Kidney capillary endothelial cell (primary cell): ENCODE data around the gene SLC36A3.
"Not testable (repeated sequence)": the region's sequence is repeated elsewhere in the genome, so short reads cannot be mapped to it uniquely, and the experiment has no call there.

Source experiments
- DNase-seq: peaks from one replicate; pipeline ENCODE4 v3.0.0-alpha.2; 2018; ENCODE audit warnings: low spot score

SLC36A3 gene

GRCh38 chr5:151237685-151238084 lies 65.9 kb downstream of the SLC36A3 start:
- no peak for DNase-seq

DNA sequence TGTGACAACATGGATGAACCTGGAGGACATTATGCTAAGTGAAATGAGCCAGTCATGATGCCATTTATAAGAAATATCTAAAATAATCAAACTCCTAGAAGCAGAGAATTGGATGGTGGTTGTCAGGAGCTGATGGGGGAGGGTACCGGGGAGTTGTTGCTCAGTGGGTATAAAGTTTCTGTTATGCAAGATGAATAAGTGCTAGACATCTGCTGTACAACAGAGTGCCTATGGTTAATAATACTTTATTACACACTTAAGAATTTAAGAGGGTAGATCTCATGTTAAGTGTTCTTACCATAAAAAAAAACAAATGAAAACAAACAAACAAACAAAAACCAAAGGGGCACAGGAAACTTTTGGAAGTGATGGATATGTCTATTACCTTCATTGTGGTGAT lies 66.7 kb downstream of the SLC36A3 start:
- no peak for DNase-seq

- not testable (repeated sequence) for DNase-seq
Observed at GRCh38 chr5:151235239-151235571, 68.4 kb downstream of the SLC36A3 start.

- no peak for DNase-seq
Observed at GRCh38 chr5:151234476-151235238, 68.9 kb downstream of the SLC36A3 start.

- no peak for DNase-seq
Observed at GRCh38 chr5:151233616-151234085, 69.9 kb downstream of the SLC36A3 start.

DNA sequence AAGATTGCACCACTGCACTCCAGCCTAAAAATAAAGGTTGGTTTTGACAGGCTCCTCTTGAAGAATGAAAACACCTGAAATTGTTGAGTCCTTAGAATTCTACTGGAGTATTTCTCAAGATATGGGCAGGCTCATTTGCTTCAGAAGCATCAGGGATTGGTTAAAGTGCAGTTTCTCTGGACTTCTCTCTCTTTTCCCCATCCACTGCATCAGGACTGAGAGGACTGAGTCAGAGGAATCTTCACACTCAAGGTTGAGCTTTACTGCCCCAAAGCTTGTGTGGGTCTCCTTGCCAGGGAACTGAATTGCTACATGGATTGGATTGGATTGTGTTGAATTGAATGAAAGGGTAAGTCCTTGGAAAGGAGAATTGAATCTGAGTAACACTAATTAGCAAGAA lies 72.2 kb downstream of the SLC36A3 start:
- no peak for DNase-seq

DNA sequence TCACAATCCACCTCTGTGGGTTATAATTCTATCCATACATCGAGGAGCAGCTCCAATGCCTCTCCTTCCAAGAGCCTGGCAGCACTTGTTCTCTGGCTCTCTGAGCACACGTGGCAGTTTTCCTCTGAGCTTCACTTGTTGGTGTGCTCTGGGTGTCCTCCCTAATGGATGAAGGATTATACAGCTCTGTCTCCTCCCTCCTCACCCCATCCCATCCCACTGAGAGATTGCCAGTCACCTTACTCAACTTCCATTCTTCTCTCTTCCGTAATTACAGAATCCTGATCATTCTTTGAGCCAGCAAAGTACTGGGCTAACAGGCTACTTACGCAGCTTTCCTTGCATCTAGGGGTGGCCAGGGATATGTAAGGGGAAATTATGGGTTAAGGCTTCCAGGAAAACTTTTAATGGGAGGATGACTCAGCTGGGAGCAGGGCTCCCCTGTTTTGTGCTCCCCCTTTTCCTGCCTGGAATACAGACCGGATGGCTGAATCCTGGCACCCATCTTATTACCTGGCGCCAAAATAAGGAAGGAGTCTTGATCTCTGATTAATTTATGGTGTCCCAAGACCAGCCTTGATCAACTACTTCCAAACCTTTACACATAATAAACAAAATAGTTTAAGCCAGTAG lies 73.4 kb downstream of the SLC36A3 start:
- no peak for DNase-seq

GRCh38 chr5:151228986-151229385 lies 74.6 kb downstream of the SLC36A3 start:
- no peak for DNase-seq

DNA sequence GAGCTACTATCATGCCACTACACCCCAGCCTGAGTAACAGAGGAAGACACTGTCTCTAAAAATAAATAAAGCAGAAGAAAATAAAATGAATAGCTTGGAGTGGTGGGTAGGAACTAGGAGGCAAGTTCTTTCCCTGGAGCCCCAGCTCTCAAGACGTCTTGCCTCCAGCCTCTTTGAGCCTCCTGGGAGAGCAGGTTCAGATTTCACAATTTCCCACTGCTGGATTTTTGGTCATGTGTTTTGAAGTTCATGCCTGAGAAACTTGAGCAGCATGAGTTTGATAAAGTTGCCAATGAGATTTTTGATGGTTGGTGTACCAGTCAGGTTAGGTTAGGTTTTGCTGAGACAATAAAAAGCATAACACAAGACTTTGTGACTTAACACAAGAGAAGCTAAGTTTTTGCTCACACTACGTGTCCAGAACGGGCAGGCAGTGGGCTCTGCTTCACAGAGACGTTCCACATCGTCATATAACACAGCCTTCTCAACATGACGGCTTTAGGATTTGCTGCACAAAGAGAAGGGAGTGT lies 75.6 kb downstream of the SLC36A3 start:
- no peak for DNase-seq
